HEK293 (cell line): ENCODE results near the gene KCNC1.

Experiments
- BCL11A ChIP-seq: fragments of 450-650 bp; formaldehyde crosslinking; IDR thresholded peaks from 2 replicates; pipeline ENCODE4 v1.5.1; 2016; ENCODE audit warnings: low read depth, missing biosample characterization, missing genetic modification characterization
- BCL11B ChIP-seq: fragments of 450-650 bp; formaldehyde crosslinking; IDR thresholded peaks from 2 replicates; pipeline ENCODE4 v1.5.1; 2016; ENCODE audit warnings: low read depth, missing biosample characterization, missing genetic modification characterization
- GFI1B ChIP-seq: fragments of 450-650 bp; formaldehyde crosslinking; IDR thresholded peaks from 2 replicates; pipeline ENCODE4 v1.5.1; 2016; ENCODE audit warnings: missing biosample characterization, missing genetic modification characterization
- GLIS2 ChIP-seq: fragments of 450-650 bp; formaldehyde crosslinking; IDR thresholded peaks from 2 replicates; pipeline ENCODE4 v1.5.1; 2016; ENCODE audit warnings: missing biosample characterization, missing genetic modification characterization
- HOXC10 ChIP-seq: sonication (generic); formaldehyde crosslinking; IDR thresholded peaks from 2 replicates; pipeline ENCODE4 v1.8.1; 2023; ENCODE audit warnings: mild to moderate bottlenecking, missing genetic modification reagents
- IKZF3 ChIP-seq: fragments of 450-650 bp; IDR thresholded peaks from 2 replicates; pipeline ENCODE4 v1.5.0; 2018; ENCODE audit warnings: missing biosample characterization, mild to moderate bottlenecking, missing genetic modification characterization, moderate library complexity
- KLF16 ChIP-seq: fragments of 450-650 bp; formaldehyde crosslinking; IDR thresholded peaks from 2 replicates; pipeline ENCODE4 v1.5.1; 2017; ENCODE audit warnings: missing biosample characterization, missing genetic modification characterization
- OSR2 ChIP-seq: fragments of 450-650 bp; formaldehyde crosslinking; IDR thresholded peaks from 2 replicates; pipeline ENCODE4 v1.5.1; 2016; ENCODE audit warnings: missing biosample characterization, missing genetic modification characterization
- SALL2 ChIP-seq: fragments of 450-650 bp; formaldehyde crosslinking; IDR thresholded peaks from 2 replicates; pipeline ENCODE4 v1.5.0; 2017; ENCODE audit warnings: missing biosample characterization, mild to moderate bottlenecking, missing genetic modification characterization, borderline replicate concordance
- SP2 ChIP-seq: fragments of 450-650 bp; formaldehyde crosslinking; IDR thresholded peaks from 2 replicates; pipeline ENCODE4 v1.5.1; 2016; ENCODE audit warnings: missing biosample characterization, missing genetic modification characterization
- ZBTB20 ChIP-seq: fragments of 450-650 bp; formaldehyde crosslinking; IDR thresholded peaks from 2 replicates; pipeline ENCODE4 v1.5.1; 2016; ENCODE audit warnings: missing biosample characterization, missing genetic modification characterization
- ZEB2 ChIP-seq: fragments of 450-650 bp; formaldehyde crosslinking; IDR thresholded peaks from 2 replicates; pipeline ENCODE4 v1.5.1; 2016; ENCODE audit warnings: missing biosample characterization, missing genetic modification characterization
- ZNF10 ChIP-seq: fragments of 450-650 bp; formaldehyde crosslinking; IDR thresholded peaks from 2 replicates; pipeline ENCODE4 v1.5.1; 2017; ENCODE audit warnings: missing biosample characterization, missing genetic modification characterization
- ZNF138 ChIP-seq: fragments of 450-650 bp; formaldehyde crosslinking; IDR thresholded peaks from 2 replicates; pipeline ENCODE4 v1.5.1; 2016; ENCODE audit warnings: missing biosample characterization, missing genetic modification characterization, borderline replicate concordance
- ZNF140 ChIP-seq: fragments of 450-650 bp; formaldehyde crosslinking; IDR thresholded peaks from 2 replicates; pipeline ENCODE4 v1.5.1; 2016; ENCODE audit warnings: missing biosample characterization, missing genetic modification characterization
- ZNF155 ChIP-seq: fragments of 450-650 bp; formaldehyde crosslinking; IDR thresholded peaks from 2 replicates; pipeline ENCODE4 v1.5.1; 2016; ENCODE audit warnings: missing biosample characterization, missing genetic modification characterization
- ZNF16 ChIP-seq: fragments of 450-650 bp; formaldehyde crosslinking; IDR thresholded peaks from 2 replicates; pipeline ENCODE4 v1.5.1; 2016; ENCODE audit warnings: low read depth, missing biosample characterization, missing genetic modification characterization
- ZNF202 ChIP-seq: fragments of 450-650 bp; formaldehyde crosslinking; IDR thresholded peaks from 2 replicates; pipeline ENCODE4 v1.5.1; 2016; ENCODE audit warnings: missing biosample characterization, missing genetic modification characterization, borderline replicate concordance
- ZNF324 ChIP-seq: fragments of 450-650 bp; formaldehyde crosslinking; IDR thresholded peaks from 2 replicates; pipeline ENCODE4 v1.5.1; 2016; ENCODE audit warnings: missing biosample characterization, missing genetic modification characterization
- ZNF350 ChIP-seq: fragments of 450-650 bp; formaldehyde crosslinking; IDR thresholded peaks from 2 replicates; pipeline ENCODE4 v1.5.0; 2017; ENCODE audit warnings: missing biosample characterization, mild to moderate bottlenecking, missing genetic modification characterization
- ZNF366 ChIP-seq: fragments of 450-650 bp; formaldehyde crosslinking; conservative IDR thresholded peaks from 2 replicates; pipeline ENCODE4 v1.5.1; 2016; ENCODE audit warnings: missing biosample characterization, missing genetic modification characterization
- ZNF423 ChIP-seq: fragments of 450-650 bp; formaldehyde crosslinking; IDR thresholded peaks from 2 replicates; pipeline ENCODE4 v1.5.1; 2016; ENCODE audit warnings: missing biosample characterization, missing genetic modification characterization
- ZNF433 ChIP-seq: fragments of 450-650 bp; formaldehyde crosslinking; IDR thresholded peaks from 2 replicates; pipeline ENCODE4 v1.5.1; 2016; ENCODE audit warnings: missing biosample characterization, missing genetic modification characterization, low read depth
- ZNF514 ChIP-seq: fragments of 450-650 bp; formaldehyde crosslinking; IDR thresholded peaks from 2 replicates; pipeline ENCODE4 v1.5.1; 2016; ENCODE audit warnings: missing biosample characterization, missing genetic modification characterization
- ZNF530 ChIP-seq: fragments of 450-650 bp; formaldehyde crosslinking; IDR thresholded peaks from 2 replicates; pipeline ENCODE4 v1.5.1; 2016; ENCODE audit warnings: low read depth, missing biosample characterization, missing genetic modification characterization
- ZNF600 ChIP-seq: fragments of 450-650 bp; formaldehyde crosslinking; IDR thresholded peaks from 2 replicates; pipeline ENCODE4 v1.5.1; 2016; ENCODE audit warnings: missing biosample characterization, missing genetic modification characterization
- ZNF701 ChIP-seq: fragments of 450-650 bp; formaldehyde crosslinking; IDR thresholded peaks from 2 replicates; pipeline ENCODE4 v1.5.1; 2016; ENCODE audit warnings: missing biosample characterization, missing genetic modification characterization
- TF ChIP-seq, protein P1 (sequence below): fragments of 450-650 bp; formaldehyde crosslinking; IDR thresholded peaks from 2 replicates; pipeline ENCODE4 v1.5.1; 2016; ENCODE audit warnings: missing biosample characterization, missing genetic modification characterization, low read depth
- TF ChIP-seq, protein P2 (sequence below): fragments of 450-650 bp; formaldehyde crosslinking; IDR thresholded peaks from 2 replicates; pipeline ENCODE4 v1.5.1; 2016; ENCODE audit warnings: missing biosample characterization, missing genetic modification characterization
- TF ChIP-seq, protein P3 (sequence below): fragments of 450-650 bp; formaldehyde crosslinking; IDR thresholded peaks from 2 replicates; pipeline ENCODE4 v1.5.1; 2016; ENCODE audit warnings: missing biosample characterization, missing genetic modification characterization
- TF ChIP-seq, protein P4 (sequence below): fragments of 450-650 bp; formaldehyde crosslinking; IDR thresholded peaks from 2 replicates; pipeline ENCODE4; 2016; ENCODE audit warnings: missing biosample characterization, missing genetic modification characterization

Gene KCNC1

DNA sequence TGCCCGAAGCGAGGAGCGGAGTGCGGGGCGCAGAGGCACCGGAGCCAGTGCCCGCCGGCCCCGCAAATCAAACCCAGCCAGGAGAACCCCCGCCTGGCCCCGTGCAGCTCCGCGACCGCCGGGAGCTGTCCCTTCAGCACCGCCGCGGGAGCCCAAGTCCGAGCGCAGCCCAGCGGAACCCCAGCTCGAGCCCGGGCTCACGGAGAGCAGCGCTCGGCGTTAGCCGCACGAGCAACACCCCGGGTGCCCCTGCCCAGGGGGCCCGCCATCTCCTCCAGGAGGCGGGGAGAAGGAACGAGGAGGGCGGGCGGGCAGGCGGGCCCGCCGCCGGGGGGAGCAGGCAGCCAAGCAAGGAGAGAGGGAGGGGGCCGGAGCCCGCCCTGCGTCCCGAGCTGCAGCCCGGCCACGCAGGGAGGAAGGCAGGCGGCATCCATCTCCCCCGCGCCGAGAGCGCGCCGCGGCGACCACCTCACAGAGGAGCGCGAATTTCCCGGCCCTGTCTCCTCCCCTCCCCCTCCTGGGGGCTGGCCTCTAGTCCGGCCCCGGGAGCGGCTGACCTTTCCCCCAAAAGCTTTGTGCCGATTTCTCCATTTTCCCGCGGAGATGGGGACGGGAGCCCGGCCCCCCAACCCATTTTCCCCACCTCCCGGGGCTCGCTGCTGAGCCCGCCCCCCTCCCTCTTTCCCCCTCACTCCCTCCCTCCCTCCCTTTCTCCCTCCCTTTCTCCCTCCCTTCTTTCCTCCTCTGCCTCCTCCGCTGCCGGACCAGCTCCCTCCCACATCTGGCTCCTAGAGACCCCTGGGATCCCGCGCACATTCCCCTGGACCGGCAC, 621 bp downstream of the KCNC1 start (continued):
- TF ChIP-seq, protein P1, sequence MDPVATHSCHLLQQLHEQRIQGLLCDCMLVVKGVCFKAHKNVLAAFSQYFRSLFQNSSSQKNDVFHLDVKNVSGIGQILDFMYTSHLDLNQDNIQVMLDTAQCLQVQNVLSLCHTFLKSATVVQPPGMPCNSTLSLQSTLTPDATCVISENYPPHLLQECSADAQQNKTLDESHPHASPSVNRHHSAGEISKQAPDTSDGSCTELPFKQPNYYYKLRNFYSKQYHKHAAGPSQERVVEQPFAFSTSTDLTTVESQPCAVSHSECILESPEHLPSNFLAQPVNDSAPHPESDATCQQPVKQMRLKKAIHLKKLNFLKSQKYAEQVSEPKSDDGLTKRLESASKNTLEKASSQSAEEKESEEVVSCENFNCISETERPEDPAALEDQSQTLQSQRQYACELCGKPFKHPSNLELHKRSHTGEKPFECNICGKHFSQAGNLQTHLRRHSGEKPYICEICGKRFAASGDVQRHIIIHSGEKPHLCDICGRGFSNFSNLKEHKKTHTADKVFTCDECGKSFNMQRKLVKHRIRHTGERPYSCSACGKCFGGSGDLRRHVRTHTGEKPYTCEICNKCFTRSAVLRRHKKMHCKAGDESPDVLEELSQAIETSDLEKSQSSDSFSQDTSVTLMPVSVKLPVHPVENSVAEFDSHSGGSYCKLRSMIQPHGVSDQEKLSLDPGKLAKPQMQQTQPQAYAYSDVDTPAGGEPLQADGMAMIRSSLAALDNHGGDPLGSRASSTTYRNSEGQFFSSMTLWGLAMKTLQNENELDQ (tag by site-specific recombination) = no peak
- TF ChIP-seq BCL11A (tag by site-specific recombination) = no peak
- TF ChIP-seq KLF16 = 0 out of 2 replicates have a peak, but pooled peaks have one; percentile 35
- TF ChIP-seq, protein P2, sequence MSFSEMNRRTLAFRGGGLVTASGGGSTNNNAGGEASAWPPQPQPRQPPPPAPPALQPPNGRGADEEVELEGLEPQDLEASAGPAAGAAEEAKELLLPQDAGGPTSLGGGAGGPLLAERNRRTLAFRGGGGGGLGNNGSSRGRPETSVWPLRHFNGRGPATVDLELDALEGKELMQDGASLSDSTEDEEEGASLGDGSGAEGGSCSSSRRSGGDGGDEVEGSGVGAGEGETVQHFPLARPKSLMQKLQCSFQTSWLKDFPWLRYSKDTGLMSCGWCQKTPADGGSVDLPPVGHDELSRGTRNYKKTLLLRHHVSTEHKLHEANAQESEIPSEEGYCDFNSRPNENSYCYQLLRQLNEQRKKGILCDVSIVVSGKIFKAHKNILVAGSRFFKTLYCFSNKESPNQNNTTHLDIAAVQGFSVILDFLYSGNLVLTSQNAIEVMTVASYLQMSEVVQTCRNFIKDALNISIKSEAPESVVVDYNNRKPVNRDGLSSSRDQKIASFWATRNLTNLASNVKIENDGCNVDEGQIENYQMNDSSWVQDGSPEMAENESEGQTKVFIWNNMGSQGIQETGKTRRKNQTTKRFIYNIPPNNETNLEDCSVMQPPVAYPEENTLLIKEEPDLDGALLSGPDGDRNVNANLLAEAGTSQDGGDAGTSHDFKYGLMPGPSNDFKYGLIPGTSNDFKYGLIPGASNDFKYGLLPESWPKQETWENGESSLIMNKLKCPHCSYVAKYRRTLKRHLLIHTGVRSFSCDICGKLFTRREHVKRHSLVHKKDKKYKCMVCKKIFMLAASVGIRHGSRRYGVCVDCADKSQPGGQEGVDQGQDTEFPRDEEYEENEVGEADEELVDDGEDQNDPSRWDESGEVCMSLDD (tag by site-specific recombination) = 0 out of 2 replicates have a peak, but pooled peaks have one; percentile 14
- TF ChIP-seq SP2 (tag by site-specific recombination) = peak; percentile 66
- no peak for TF ChIP-seq ZNF701 (tag by site-specific recombination)
- TF ChIP-seq ZNF155 = no peak
- TF ChIP-seq ZNF600 (tag by site-specific recombination) = 0 out of 2 replicates have a peak, but pooled peaks have one; percentile 25
- TF ChIP-seq ZNF324 (tag by site-specific recombination) = no peak
- TF ChIP-seq SALL2 (tag by site-specific recombination) = no peak
- 0 out of 2 replicates have a peak, but pooled peaks have one; percentile 20 for TF ChIP-seq ZNF366 (tag by site-specific recombination)
- peak; percentile 92; the same call in 1 of the 2 replicates for TF ChIP-seq GLIS2
- peak; percentile 71 for TF ChIP-seq ZBTB20 (tag by site-specific recombination)
- TF ChIP-seq ZNF350 (tag by site-specific recombination) = no peak
- TF ChIP-seq OSR2 (tag by site-specific recombination) = no peak
- no peak for TF ChIP-seq GFI1B (tag by site-specific recombination)
- TF ChIP-seq ZNF433 (tag by site-specific recombination) = no peak
- no peak for TF ChIP-seq ZNF10 (tag by site-specific recombination)
- TF ChIP-seq ZNF514 (tag by site-specific recombination) = no peak
- no peak for TF ChIP-seq BCL11B (tag by site-specific recombination)
- TF ChIP-seq, protein P3, sequence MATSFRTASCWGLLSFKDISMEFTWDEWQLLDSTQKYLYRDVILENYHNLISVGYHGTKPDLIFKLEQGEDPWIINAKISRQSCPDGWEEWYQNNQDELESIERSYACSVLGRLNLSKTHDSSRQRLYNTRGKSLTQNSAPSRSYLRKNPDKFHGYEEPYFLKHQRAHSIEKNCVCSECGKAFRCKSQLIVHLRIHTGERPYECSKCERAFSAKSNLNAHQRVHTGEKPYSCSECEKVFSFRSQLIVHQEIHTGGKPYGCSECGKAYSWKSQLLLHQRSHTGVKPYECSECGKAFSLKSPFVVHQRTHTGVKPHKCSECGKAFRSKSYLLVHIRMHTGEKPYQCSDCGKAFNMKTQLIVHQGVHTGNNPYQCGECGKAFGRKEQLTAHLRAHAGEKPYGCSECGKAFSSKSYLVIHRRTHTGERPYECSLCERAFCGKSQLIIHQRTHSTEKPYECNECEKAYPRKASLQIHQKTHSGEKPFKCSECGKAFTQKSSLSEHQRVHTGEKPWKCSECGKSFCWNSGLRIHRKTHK (tag by site-specific recombination) = no peak
- TF ChIP-seq ZEB2 (tag by site-specific recombination) = no peak; the same call in 1 of the 2 replicates
- no peak for TF ChIP-seq IKZF3 (tag by site-specific recombination)
- no peak for TF ChIP-seq ZNF202 (tag by site-specific recombination)
- TF ChIP-seq ZNF16 (tag by site-specific recombination) = no peak
- TF ChIP-seq HOXC10 (CRISPR knock-in tag) = no peak
- no peak for TF ChIP-seq ZNF140 (tag by site-specific recombination)
- peak; percentile 69 for TF ChIP-seq ZNF423 (tag by site-specific recombination)
- no peak for TF ChIP-seq ZNF530 (tag by site-specific recombination)
- no peak for TF ChIP-seq ZNF138 (tag by site-specific recombination)
- TF ChIP-seq, protein P4, sequence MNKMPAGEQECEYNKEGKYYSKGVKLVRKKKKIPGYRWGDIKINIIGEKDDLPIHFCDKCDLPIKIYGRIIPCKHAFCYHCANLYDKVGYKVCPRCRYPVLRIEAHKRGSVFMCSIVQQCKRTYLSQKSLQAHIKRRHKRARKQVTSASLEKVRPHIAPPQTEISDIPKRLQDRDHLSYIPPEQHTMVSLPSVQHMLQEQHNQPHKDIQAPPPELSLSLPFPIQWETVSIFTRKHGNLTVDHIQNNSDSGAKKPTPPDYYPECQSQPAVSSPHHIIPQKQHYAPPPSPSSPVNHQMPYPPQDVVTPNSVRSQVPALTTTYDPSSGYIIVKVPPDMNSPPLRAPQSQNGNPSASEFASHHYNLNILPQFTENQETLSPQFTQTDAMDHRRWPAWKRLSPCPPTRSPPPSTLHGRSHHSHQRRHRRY = no peak
